ENCODE measurements around the gene ABCC6.
"Not testable (repeated sequence)": the region's sequence is repeated elsewhere in the genome, so short reads cannot be mapped to it uniquely, and the experiment has no call there.

- TF ChIP-seq CTCF (IDR thresholded peaks at IDR 0.05; ENCODE audit: extremely low read depth in 1 of 2, insufficient read depth in 1 of 2, low read depth in 1 of 2, low read length in 2 of 2); POLR2A (IDR thresholded peaks at IDR 0.05; ENCODE audit: low read depth, low read length); JUN (IDR thresholded peaks at IDR 0.05; ENCODE audit: borderline replicate concordance, insufficient read depth, insufficient read length, low read depth); EZH2 (IDR thresholded peaks at IDR 0.05; ENCODE audit: borderline replicate concordance, low read depth, low read length, severe bottlenecking); POLR2AphosphoS5 (IDR thresholded peaks at IDR 0.05; ENCODE audit: insufficient read depth, low read depth, low read length): not testable (repeated sequence)
Observed at GRCh38 chr16:16203494-16203893, 19.8 kb downstream of the ABCC6 start.

Measured in endothelial cell of umbilical vein (primary cell).